ENCODE results near the gene OR2A42.
"Not testable (repeated sequence)": the region's sequence is repeated elsewhere in the genome, so short reads cannot be mapped to it uniquely, and the experiment has no call there.

The OR2A42 gene, protein sequence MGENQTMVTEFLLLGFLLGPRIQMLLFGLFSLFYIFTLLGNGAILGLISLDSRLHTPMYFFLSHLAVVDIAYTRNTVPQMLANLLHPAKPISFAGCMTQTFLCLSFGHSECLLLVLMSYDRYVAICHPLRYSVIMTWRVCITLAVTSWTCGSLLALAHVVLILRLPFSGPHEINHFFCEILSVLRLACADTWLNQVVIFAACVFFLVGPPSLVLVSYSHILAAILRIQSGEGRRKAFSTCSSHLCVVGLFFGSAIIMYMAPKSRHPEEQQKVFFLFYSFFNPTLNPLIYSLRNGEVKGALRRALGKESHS

DNA sequence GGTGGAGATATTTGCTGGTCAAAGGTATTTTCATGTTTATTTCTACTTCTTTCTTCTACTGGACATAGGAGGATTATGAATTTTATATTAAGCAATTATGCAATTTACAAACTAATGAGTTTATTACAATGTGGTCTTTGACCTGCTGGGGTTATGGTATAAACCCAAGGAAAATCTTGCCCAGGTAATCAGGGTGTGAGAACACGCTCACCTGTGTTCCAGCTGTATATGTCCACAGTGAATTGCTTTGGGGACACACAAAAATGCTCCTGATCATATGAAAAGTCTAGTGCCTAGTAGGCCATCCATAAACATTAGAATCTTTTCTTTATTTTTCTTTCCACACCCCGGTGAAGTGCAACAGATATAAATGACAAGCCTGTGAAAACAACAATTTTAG lies at the start of gene OR2A42:
OR2A42 (minus strand) TSS at position 241 of the 400 bp plus-strand sequence. CDS start 6,762 bp downstream, outside the sequence.
- not testable (repeated sequence) for DNase-seq

DNA sequence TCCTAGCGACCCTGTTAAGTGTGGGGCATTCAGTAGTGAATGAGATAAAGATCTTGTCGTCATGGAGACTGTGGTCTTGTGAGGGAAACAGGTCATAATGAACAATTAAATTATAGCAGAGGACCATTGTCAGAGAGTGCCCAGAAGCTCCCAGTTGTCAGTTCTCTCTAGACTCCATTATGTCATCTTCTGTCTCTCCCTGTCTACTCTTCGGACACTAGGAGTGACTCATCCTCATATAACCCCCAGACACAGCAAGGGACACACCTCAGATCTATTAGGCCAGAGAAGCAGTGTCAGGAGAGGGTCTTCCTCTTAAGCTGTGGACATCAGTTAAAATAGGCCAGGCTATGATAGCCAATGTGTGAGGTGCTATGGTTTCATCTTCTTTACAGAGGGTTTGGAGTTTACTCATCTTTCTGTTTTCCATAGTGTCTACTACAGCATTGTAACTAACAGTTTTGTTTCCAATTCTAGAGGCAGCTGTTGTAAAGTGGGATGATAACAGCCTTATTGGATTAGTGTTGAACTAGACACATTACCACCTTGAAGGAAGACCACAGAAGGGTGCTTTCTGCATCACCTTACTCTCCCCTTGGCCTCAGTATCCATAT lies 47.9 kb upstream of the OR2A42 start:
- DNase-seq: not testable (repeated sequence)

DNA sequence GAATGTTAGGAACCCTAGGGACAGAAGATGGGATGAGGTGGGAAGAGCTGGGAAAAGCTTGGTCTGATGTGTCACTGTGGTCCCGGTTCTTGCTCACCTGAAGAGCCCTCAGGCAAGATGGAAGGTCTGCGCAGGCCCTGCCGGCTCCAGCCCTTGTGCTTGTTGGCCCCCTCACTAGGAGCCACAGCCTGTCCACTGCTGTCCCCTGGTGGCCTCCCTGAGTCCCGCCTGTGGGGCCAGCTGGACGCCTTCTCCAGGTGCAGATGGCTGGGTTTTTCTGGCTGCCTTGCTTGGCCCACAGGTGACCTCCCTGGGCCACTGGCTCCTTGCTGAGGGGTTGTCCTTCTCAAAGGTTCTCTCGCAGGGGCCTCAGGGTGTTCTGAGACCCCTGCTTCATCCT lies 44.3 kb upstream of the OR2A42 start:
- not testable (repeated sequence) for DNase-seq

DNA sequence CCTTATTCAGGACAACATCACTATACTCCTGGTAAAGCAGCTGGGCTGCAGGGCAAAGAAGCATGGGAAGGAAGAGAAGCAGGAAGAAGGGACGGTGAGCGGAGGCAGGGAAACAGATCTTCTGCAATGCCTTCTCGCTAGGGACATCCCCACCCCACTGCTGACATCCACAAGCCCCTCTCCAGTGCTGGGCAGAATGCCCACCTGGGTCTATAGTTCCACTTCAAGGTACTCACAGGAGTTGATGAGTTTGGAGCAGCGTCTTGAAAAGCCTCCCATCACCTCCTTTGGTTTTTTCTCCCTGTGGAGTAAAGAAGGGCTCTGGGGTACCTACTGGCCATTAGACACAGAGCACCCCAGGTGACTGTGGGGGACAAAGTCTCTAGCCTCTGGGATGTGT lies 43.1 kb upstream of the OR2A42 start:
- DNase-seq: not testable (repeated sequence)

DNA sequence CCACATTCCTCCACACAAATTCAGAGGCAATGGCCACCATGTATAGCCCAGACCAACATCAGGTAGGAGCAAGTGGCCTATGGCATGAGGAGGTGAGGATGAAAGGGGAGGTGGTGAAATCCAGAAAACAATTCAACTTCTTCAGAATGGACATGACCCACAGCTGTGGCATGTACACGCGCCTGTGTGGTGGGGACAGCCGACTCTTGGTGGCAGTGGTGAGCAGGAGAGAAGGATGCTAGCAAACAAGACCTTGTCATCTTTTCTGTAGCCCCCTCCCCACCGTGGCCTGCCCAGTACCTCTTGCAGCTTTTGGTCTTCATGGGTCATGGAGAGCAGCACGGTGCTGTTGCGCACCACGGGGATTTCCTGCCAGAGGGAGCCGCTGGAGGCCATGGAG lies 42.6 kb upstream of the OR2A42 start:
- not testable (repeated sequence) for DNase-seq

DNA sequence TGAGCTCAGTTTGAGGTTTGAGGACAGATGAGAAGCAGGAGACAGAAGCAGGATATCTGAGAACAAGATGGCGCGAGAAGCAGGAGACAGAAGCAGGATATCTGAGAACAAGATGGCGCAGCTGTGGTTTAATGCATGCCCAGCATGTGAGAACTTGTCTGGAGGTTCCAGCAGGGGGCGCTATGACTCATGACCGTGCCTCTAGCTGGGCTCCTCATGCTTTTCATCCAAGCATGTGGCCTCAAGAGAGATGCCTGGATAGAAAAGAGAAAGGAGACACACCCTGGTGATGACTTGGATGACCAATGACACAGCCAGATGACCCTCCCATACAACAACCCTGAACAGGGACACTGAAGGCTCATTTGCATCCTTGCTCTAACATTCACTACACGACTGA lies 40.6 kb upstream of the OR2A42 start:
- not testable (repeated sequence) for DNase-seq

DNA sequence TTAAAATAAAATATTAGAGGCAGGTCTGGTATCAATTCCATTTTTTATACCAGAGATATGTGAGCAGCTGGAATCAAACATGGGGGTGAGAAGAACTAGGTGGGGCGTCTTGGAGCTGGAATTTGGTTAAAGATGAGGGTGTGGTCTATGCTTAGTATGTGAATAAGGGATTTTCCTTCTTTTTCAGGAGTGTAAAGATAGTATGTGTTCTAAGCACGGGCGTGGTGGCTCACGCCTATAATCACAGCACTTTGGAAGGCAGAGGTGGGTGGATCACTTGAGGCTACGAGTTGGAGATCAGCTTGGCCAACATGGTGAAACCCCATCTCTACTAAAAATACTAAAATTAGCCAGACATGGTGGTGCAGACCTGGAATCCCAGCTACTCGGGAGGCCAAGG lies 35.9 kb upstream of the OR2A42 start:
- DNase-seq: not testable (repeated sequence)

DNA sequence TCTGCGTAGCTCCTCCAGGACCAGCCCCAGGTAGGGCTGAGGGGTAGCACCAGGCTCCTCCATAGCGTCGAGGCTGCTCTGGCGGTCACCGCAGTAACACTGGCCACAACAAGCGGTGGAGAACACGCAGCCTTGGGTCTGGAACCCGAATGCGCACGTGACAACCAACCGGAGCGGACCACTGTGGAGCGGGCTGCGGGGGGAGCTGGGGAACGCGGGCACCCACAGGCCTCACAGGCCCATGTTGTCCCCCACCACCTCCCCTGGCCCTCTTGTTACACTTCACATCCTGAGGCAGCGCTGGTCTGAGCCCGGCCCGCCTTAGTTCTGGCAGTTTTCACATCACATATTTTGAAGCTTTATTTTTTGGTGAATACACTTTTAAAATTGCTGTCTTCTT lies 29.8 kb upstream of the OR2A42 start, which contains the start of gene CTAGE8:
CTAGE8 (minus strand) TSS at position 101 of the 400 bp plus-strand sequence; CDS start at position 63, 38 bp downstream.
- DNase-seq: not testable (repeated sequence)

DNA sequence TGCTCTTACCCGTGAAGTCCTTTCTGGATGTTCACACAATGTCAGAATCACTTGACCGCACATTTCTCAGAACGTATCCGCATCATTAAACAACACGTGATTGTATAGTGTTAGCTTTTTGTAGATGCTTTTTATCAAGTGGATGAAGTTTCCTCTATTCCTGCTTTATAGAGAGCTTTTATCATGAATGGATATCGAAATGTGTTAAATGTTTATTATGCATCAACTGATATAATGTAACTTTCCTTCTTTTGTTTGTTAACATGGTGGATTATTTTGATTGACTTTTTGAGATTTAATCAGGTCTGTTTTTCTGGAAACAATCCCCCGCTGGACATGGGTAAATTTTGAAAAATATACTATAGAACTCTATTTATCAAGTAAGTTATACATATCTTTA lies 25.3 kb upstream of the OR2A42 start, which contains the start of gene OR2A7:
OR2A7 (minus strand) TSS at position 101 of the 400 bp plus-strand sequence. CDS start 5,164 bp downstream, outside the sequence.
- DNase-seq: not testable (repeated sequence)

DNA sequence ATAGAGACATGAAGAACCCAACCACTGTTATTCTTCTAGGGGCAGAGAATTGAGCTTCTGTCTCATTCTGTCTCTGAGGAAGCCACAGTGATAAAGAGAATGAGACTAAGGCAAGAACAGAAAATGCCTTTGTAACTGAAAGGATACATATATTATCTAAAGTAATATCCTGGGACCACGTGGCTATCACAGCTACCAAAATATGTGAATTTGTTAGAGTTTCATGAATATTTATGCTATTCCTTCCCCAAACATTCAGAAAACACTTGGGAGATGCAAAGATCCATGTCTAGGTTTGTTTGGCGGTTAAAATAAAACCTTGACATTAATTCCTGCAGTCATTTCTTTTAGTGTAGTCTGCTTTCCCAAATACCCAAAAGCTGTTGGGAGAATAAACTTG lies 22.7 kb upstream of the OR2A42 start:
- not testable (repeated sequence) for DNase-seq

DNA sequence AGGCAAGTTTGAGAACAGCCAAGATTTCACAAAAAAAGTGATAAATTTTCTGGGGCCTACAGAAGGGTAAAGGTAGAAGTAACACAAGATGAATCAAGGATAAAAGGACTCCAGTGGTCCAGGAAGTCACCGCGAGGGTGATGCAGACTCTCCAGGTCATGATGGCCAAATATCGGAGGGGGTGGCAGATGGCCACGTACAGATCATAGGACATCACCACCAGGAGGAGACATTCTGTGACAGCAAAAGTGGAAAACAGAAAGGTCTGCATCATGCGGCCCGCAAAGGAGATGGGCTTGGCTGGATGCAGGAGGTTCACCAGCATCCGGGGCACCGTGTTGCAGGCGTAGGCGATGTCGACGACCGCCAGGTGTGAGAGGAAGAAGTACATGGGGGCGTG lies 19.7 kb upstream of the OR2A42 start:
- not testable (repeated sequence) for DNase-seq

DNA sequence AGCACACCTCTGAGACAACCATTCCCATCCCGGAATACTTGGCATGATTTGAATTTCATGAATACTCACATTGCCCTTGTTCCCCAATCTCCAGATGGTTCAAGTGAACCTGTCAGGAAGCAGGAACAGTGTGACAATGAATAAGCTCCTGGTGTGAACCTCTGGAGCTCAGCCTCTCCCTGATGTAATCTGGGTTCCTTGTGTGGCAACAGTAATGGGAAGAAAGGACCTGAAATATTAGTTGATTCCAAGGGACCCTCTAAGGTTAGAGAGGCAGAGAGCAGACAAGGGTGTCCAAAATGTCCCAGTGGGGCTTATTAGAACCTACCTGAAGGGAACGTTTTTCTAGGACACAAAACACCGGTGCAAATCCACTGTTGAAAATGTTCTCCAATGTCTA lies 16.7 kb upstream of the OR2A42 start:
- DNase-seq: no peak

DNA sequence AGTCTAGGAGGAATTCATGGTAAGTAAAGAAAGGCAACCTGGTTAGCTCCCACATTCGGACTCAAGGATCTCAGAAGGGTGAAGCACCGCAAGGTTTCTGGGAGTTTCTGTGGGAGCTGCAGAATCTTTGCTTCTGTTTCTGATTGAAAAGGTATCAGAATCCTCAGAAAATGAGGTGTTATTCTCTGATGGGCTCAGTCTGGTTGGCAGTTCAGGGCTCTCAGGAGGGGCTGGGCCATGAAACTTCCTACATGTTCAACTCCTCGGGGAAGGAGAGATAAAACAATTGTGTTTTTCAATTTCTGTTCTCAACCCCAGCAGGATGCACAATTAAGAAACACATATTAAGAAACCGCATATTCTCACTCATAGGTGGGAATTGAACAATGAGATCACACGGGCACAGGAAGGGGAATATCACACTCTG lies 16.1 kb upstream of the OR2A42 start:
- DNase-seq: no peak

DNA sequence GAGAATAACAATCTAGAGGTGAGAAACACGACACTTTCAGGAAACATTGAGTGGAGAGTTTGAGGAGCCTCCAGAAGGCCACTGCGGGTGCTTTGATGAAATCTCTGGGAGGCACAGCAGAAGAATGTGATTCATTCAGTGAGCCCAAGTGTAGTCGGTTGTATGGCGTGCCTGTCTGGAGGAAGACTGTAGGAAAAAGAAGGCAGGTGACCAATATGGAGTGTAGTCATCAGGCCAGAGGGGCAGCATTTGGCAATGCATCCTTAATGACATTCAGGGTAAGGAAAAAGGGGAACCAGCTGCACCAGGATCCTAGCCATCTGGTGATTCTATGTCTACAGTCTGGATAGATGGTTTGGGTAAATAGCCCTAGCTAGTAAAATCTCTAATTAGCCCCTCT lies 12.9 kb upstream of the OR2A42 start:
- DNase-seq: not testable (repeated sequence)

DNA sequence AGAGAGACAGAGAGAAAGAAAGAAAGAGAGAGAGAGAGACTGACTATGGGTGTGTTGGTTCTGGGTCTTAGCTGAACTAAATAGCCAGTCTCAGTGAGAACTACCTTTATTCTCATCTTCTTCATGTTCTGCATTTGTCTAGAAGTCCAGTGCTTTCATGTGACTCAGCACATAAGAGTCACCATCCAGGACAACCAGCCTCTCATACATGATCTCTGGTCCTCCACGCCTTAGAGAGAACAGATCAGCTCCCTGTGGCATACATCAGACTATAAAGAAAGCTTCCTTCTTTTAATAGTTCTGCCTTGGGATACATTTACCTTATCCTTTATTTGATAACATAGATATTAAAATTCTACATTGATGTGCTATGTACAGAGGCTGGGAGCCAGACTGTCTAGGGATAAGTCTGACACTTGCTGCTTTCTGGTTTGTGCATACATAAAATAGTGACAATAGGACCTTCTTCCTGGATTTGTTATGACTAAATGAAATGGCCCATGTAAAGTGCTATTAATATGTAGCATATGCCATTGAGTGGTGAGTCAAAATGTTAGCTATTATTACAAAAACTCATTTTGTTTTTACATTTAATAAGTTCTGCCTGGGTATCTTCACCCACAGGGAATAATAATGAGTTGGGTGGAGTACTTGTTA lies 8.4 kb upstream of the OR2A42 start:
- not testable (repeated sequence) for DNase-seq

DNA sequence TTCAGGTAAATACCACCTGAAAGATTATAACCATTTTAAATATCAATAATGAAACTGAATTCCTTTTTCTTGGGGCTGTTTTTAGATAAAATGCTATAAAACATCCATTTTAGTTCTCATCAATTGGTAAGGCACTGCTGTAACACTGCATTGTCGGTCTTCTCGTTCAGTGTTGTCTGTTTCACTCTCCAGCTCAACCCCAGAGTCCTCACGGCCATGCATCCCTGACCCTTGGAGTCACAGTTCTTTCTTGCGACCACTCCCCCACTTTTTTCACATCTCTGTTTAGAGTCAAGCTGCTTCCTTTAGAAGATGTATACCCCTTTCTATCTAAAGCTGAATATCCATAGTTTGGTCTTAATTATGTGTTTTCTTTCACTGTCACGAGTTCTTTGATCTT lies 7.6 kb upstream of the OR2A42 start:
- DNase-seq: not testable (repeated sequence)

DNA sequence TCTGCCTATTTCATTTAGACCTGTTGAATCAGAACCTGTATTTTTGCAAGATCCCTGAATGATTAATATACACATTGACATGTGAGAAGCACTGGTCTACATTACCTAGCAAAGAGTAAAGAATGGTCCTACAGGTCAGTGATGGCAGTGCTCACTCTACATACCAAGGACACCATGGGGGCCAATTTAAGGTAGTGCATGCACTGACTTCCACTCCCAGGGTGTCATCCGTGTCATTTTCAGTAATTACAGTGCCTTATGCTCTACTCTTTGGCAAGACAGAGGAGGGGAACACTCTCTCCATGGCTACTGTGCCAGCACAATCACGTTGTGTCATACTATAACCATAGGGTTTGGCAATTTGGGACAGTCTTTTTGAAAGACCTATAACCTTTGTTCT lies 6.0 kb upstream of the OR2A42 start:
- not testable (repeated sequence) for DNase-seq

DNA sequence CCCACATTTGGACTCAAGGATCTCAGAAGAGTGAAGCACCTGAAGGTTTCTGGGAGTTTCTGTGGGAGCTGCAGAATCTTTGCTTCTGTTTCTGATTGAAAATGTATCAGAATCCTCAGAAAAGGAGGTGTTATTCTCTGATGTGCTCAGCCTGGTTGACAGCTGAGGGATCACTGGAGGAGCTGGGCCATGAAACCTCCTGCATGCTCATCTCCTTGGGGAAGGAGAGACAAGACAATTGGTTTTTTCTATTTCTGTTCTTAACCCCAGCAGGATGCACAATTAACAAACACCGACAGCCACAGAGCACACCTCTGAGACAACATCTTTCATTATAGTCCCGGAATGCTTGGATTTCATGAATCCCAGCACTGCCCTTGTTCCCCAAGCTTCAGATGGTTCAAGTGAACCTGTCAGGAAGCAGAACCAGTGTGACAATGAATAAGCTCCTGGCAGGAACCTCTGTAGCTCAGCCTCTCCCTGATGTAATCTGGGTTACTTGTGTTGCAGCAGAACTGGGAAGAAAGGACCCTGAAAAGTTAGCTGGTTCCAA lies 799 bp downstream of the OR2A42 start:
- DNase-seq: not testable (repeated sequence)

DNA sequence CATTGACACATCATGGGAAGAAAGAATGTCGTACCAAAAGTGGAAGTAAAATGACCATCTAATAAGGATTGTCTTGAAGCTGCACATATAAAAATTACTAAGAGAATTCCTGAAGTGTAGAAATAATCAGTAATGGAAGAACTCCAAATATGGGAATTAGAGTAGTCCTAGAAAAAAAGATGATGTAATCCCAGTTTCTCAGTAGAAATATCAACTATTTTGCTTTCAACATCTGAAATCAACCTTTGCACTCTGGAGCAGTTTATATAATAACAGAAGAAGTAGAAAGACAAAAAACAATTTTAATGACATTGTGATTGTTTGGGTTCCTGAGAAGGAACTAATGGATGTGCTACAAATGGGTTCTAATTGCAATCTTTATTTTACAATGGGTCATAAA lies 6.4 kb downstream of the OR2A42 start:
- DNase-seq: not testable (repeated sequence)

DNA sequence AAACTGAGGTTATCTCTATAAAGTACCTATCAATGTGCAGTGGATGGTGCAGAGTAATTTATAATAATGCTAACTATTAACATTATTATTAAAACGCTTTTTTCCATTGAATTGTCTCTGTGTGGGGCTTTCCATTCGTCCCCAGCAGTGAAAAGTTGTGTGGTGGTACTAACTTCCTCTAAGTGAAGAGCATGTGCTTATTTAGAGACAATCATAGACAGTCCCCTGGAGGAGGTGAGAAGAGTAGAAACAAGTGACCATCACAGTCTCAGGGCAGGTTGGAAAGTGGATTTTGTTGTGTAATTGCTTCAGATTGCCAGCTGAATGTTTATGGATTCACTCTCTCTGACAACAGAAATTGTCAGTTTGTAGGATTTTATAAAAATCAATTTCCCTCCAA lies 8.4 kb downstream of the OR2A42 start:
- not testable (repeated sequence) for DNase-seq

DNA sequence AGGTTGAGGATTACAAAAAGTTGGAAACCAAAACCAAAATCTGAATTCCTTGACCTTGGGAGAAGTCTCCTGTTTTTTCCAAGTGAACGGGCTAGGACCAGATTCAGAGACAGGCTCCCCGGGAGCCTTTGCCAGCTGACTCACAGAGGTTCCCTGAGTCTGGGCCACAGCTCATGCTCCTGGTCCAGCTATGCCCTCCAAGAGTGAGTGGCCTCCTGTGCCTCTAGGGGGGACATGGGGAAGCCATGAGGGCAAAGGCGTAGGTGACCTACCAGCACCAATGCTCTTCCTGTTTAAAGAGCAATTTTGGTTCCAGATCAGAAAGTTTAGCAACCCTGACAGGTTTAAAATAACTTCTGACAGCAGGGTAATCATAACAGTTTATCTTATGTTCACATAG lies 10.6 kb downstream of the OR2A42 start:
- not testable (repeated sequence) for DNase-seq

DNA sequence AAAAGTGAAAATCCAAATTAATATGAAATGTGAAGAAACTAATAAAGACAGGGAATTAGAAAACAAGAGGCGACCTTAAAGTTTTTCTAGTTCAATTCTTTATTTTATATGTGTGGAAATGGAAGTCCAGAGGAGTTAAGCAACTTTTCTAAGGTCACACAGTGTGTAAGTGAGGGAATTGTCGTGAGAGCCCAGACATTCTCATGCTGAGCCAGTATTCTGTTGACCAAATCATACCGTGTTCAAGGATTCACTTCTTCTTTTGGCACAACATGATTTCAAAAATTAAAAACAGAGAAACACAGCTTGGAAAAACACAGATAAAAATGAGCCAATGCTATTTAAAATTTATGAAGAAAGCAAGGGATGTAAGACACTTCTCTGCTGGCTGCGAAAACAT lies 12.5 kb downstream of the OR2A42 start:
- DNase-seq: not testable (repeated sequence)

DNA sequence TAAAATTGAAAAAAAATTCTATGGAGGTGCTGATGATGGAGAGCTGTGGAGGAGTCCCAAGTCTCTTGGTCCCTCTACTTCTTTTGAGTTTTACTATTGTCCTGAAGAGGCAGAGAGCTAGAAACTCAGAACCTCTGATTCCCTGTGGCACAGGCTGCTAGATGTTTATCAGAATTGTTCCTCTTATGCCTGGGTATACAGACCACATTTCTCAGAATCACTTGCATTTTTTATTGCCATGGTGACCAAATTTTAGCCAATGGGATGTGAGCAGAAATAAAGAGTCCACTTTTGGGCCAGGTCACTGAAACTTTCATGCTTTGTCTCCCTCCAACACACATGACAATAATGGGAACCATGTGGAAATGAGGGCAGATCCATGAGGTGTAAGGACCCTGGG lies 15.7 kb downstream of the OR2A42 start:
- DNase-seq: not testable (repeated sequence)
